Natural killer cell treated with Interleukin-12 subunit alpha and Interleukin-12 subunit beta and Interleukin-15 and Interleukin-18, amount 100 ng/mL, for 72 hours (primary cell): ENCODE data around the gene PLEKHF1. TPM values are rescaled to one million over a fixed set of nuclear protein-coding genes. Genes with fewer than 3 reads are reported as not detected.
"Not testable (repeated sequence)": the region's sequence is repeated elsewhere in the genome, so short reads cannot be mapped to it uniquely, and the experiment has no call there.

Experiments used
- ATAC-seq, 2 donors: fragments of 150-1000 bp; cut with Tn5 transposase in 1 of 2; sonication (Bioruptor Pico), chemical (Tn5 transposase) in 1 of 2; 2 replicates each; pipeline ENCODE4 v1.10.0; 2021
- DNase-seq: peaks from one replicate; pipeline ENCODE4 v3.0.0; 2022; ENCODE audit warnings: low spot score
- H3K27ac Mint-ChIP-seq, 2 donors: 1 replicate in 1 of 2; 2 replicates in 1 of 2; pipeline ENCODE4 v1.8.0; 2022; ENCODE audit warnings: mixed read lengths in 2 of 2, mild to moderate bottlenecking in 1 of 2, moderate library complexity in 1 of 2
- H3K27me3 Mint-ChIP-seq, 2 donors: 1 replicate in 1 of 2; 2 replicates in 1 of 2; pipeline ENCODE4 v1.8.0; 2022; ENCODE audit warnings: mixed read lengths in 2 of 2
- H3K36me3 Mint-ChIP-seq: one replicate; pipeline ENCODE4 v1.8.0; 2022; ENCODE audit warnings: mixed read lengths
- H3K4me1 Mint-ChIP-seq, 2 donors: 1 replicate in 1 of 2; 2 replicates in 1 of 2; pipeline ENCODE4 v1.8.0; 2022; ENCODE audit warnings: low read depth in 2 of 2, mixed read lengths in 2 of 2, mild to moderate bottlenecking in 1 of 2
- H3K4me3 Mint-ChIP-seq: one replicate; pipeline ENCODE4 v1.8.0; 2022; ENCODE audit warnings: mixed read lengths
- H3K9me3 Mint-ChIP-seq: 2 replicates; pipeline ENCODE4 v1.8.0; 2022; ENCODE audit warnings: mixed read lengths
- total RNA-seq, 2 donors: library from RNA; stranded (reverse); gene quantifications; one replicate each; pipeline ENCODE4 v1.2.3, GENCODE V29; 2022

The PLEKHF1 gene
- total RNA-seq, 2 donors from 2014 or later: 15.6 to 17.7 TPM

DNA sequence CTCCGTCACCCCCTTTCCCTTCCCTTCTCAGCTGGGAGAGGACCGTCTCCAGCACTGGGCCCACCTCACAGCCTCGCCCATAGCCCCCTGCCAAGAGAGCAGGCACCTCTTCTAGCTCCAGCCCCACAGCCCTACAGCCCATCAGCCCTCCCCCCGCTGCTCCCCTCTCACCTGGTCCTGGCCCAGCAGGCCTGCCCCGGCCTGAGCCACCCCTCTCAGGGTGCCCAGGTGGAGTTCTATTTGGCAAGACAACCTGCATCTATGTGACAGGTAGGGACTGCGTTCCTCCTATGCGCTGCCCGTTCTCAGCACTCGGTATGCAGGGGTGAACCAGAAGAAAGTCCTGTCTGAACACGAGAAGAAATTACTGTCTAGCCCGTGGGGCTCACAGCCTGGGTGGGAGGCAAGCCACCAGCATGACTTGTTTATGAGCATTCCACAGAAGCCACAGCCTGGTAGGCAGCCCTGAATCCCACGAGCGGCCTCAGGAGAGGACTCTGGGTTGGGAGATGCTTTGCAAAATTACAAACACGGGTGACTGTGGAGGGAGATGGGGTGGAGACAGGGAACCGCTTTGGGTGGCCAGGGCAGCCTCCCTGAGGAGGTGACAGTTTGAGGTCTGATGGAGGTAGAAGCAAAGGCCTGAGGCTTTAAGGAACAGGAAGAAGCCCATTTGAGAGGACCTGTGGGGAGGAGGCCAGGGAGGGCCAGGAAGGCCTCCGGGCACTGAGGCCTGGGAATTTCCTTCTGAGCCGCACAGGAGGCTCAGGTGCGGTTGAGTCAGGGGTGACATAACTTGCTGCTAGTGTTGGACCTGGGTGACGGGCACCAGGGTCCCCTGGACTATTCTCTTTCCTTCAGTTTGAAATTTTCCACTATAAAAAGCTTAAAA is 1.2 kb upstream of the PLEKHF1 start:
- peak overlapping the region; percentile 59 to 67 for H3K27ac Mint-ChIP-seq
- H3K4me3 Mint-ChIP-seq: peak overlapping the region; percentile 70
- DNase-seq: no peak
- no peaks in the 10 kb centered on the region for H3K36me3 Mint-ChIP-seq
- no peak for ATAC-seq
- H3K9me3 Mint-ChIP-seq: no peaks in the 10 kb centered on the region
- no peaks in the 10 kb centered on the region for H3K27me3 Mint-ChIP-seq
- H3K4me1 Mint-ChIP-seq: peaks cover 19 to 25% of the 10 kb centered on the region in 2 donors

GRCh38 chr19:29664753-29665214 is 477 bp upstream of the PLEKHF1 start:
- no peaks in the 10 kb centered on the region for H3K36me3 Mint-ChIP-seq
- no peaks in the 10 kb centered on the region for H3K27me3 Mint-ChIP-seq
- ATAC-seq (no peak), DNase-seq (no peak)
- H3K9me3 Mint-ChIP-seq: no peaks in the 10 kb centered on the region
- peak overlapping the region; percentile 59 to 67 for H3K27ac Mint-ChIP-seq
- H3K4me1 Mint-ChIP-seq: peaks cover 25 to 30% of the 10 kb centered on the region in 2 donors
- H3K4me3 Mint-ChIP-seq: peak overlapping the region; percentile 70

GRCh38 chr19:29665826-29666577 is 741 bp downstream of the PLEKHF1 start:
- H3K4me3 Mint-ChIP-seq: peak overlapping the region; percentile 94
- H3K27ac Mint-ChIP-seq: peak overlapping the region; percentile 92 to 93
- no peaks in the 10 kb centered on the region for H3K9me3 Mint-ChIP-seq
- H3K27me3 Mint-ChIP-seq: no peaks in the 10 kb centered on the region
- peaks cover 2% of the 10 kb centered on the region for H3K36me3 Mint-ChIP-seq
- H3K4me1 Mint-ChIP-seq: peaks cover 38 to 41% of the 10 kb centered on the region in 2 donors
- no peak for DNase-seq
- ATAC-seq: peak in 1 of 2 donors; percentile 0

DNA sequence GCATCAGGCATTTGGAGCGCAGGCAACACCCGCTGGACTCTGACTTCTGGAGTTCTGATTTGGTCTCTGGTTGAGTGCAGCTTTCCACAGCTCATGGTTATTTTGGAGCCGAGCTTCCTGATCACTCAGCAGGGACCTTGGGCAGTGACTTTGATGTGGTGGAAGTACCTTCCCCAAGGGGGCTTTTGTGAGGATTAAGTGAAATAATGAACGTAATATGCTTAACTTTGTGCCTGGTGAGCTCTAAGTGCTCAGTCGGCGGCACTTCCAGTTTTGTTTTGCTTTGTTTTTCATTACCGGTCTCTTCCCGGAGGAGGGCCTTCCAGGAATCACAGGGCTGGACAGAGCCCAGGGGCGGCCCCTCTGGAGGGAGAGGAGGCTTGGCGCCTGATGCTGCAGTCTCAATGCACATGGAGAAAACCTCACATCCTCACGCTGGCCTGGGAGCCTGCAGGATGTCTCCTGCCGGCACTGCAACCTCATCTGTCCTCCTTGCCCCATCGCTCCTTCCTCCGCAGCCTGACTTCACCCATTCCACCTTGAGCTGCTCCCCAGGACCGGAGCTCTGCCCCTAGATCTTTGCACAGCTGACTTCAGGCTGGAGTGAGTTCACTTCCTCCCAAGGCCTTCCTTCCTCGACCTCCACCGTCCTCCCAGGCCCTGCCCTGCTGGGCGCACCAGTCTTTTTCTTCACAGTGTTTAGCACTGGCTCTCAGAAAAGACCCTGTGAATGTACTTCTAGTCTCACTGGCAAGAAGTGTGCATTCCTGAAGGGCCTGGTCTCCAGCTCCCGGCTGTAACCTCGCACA is 1.5 kb downstream of the PLEKHF1 start:
- no peak for DNase-seq
- Mint-ChIP-seq H3K27me3 (no peaks in the 10 kb centered on the region), H3K36me3 (peaks cover 8% of the 10 kb centered on the region), H3K9me3 (no peaks in the 10 kb centered on the region), H3K4me3 (peak overlapping the region; percentile 94), H3K27ac (peak overlapping the region; percentile 92 to 93), H3K4me1 (peaks cover 45 to 48% of the 10 kb centered on the region in 2 donors)
- no peak for ATAC-seq

DNA sequence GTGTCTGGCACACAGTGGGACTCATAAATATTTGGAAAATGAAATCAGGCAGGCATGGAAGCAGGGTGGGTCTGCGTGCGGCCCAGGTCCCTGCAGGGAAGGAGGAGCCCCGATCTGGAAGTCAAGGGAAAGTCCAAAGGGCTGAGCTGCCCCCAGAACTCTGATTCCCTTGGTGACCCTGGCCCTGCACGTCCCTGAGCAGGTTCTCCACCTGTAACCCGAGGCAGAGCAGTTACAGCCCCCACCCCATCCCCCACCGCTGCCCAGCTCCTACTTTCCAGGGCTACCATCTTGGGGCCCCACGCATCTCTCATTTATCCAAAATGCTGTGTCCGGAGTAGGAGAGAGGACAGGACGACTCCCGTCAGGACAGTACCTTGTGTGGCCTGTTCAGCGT is 2.1 kb downstream of the PLEKHF1 start:
- Mint-ChIP-seq H3K9me3 (no peaks in the 10 kb centered on the region), H3K36me3 (peaks cover 8% of the 10 kb centered on the region), H3K27ac (peak overlapping the region; percentile 92 to 93), H3K27me3 (no peaks in the 10 kb centered on the region), H3K4me3 (peak overlapping the region; percentile 94), H3K4me1 (peaks cover 51 to 54% of the 10 kb centered on the region in 2 donors)
- DNase-seq (no peak), ATAC-seq (no peak)

GRCh38 chr19:29667901-29668341 is 2.7 kb downstream of the PLEKHF1 start:
- ATAC-seq (no peak), DNase-seq (no peak)
- Mint-ChIP-seq H3K4me3 (peak overlapping the region; percentile 94), H3K4me1 (peaks cover 57 to 60% of the 10 kb centered on the region in 2 donors), H3K27ac (peak overlapping the region; percentile 92 to 93), H3K36me3 (peaks cover 8% of the 10 kb centered on the region), H3K27me3 (no peaks in the 10 kb centered on the region), H3K9me3 (no peaks in the 10 kb centered on the region)

- H3K9me3 Mint-ChIP-seq: no peaks in the 10 kb centered on the region
- H3K4me1 Mint-ChIP-seq: peaks cover 67 to 70% of the 10 kb centered on the region in 2 donors
- H3K4me3 Mint-ChIP-seq: peak overlapping the region; percentile 94
- peaks cover 8% of the 10 kb centered on the region for H3K36me3 Mint-ChIP-seq
- no peak for DNase-seq
- no peaks in the 10 kb centered on the region for H3K27me3 Mint-ChIP-seq
- peak overlapping the region; percentile 92 to 93 for H3K27ac Mint-ChIP-seq
- ATAC-seq: no peak
Observed at GRCh38 chr19:29668746-29669609, 3.7 kb downstream of the PLEKHF1 start.

- Mint-ChIP-seq H3K4me3 (peak overlapping the region; percentile 94), H3K4me1 (peaks cover 69 to 70% of the 10 kb centered on the region in 2 donors), H3K27ac (peak overlapping the region; percentile 92 to 93), H3K36me3 (peaks cover 8% of the 10 kb centered on the region), H3K27me3 (no peaks in the 10 kb centered on the region), H3K9me3 (no peaks in the 10 kb centered on the region)
- DNase-seq: no peak
- ATAC-seq: no peak
Observed at GRCh38 chr19:29670255-29670654, 5.0 kb downstream of the PLEKHF1 start.

DNA sequence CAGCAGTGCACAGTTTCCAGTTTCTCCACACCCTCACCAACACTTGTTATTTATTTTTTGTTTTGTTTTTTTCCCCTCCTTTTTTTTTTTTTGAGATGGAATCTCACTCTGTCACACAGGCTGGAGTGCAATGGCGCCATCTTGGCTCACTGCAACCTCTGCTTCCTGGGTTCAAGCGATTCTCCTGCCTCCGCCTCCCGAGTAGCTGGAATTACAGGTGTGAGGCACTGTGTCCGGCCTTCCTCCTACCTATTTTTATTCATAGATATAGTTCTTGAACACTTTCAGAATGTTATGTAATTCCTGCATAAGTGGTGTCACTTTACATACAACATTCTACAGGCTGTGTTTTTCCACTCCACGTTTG is 5.7 kb downstream of the PLEKHF1 start:
- Mint-ChIP-seq H3K4me3 (peak overlapping the region; percentile 94), H3K27ac (peak overlapping the region; percentile 92 to 93), H3K4me1 (peaks cover 69 to 76% of the 10 kb centered on the region in 2 donors)
- DNase-seq, H3K27me3 Mint-ChIP-seq, ATAC-seq, H3K9me3 Mint-ChIP-seq, H3K36me3 Mint-ChIP-seq: not testable (repeated sequence)

- peak overlapping the region; percentile 94 for H3K4me3 Mint-ChIP-seq
Observed at GRCh38 chr19:29671393-29672160, 6.3 kb downstream of the PLEKHF1 start.

DNA sequence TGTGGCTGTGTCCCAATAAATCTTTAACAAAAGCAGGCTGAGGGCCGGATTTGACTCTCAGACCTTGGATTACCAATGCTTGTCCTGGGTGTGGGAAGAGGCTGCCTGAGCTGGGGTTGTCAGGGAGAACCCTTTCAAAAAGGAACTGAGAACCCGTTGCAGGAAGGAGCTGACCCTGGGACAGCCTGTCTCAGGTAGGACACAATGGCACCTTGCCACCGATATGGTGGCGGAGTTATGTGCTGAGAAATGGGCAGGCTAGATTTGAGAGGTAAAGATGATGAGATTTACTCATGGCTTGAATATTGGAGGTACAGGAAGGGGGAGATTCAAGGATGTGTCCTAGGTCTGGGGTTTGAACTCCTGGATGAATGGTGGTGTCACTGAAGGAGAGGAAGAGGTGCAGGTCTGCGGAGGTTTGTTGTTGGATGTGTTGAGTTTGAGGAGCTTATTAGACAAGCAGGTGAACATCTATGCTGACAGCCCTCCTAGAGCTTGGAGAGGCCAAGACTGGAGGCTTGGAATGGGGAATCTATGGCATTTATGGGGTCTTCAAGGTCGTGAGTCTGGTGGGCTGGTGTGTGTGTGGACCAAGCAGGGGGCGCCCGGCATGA is 7.2 kb downstream of the PLEKHF1 start:
- peak overlapping the region; percentile 92 to 93 for H3K27ac Mint-ChIP-seq
- H3K36me3 Mint-ChIP-seq: peaks cover 8% of the 10 kb centered on the region
- no peaks in the 10 kb centered on the region for H3K27me3 Mint-ChIP-seq
- DNase-seq (no peak), ATAC-seq (no peak)
- no peaks in the 10 kb centered on the region for H3K9me3 Mint-ChIP-seq
- peak overlapping the region; percentile 94 for H3K4me3 Mint-ChIP-seq
- H3K4me1 Mint-ChIP-seq: peaks cover 71 to 85% of the 10 kb centered on the region in 2 donors

More at GRCh38 chr19:29671393-29672160, 6.3 kb downstream of the PLEKHF1 start:
- Mint-ChIP-seq H3K27me3 (no peaks in the 10 kb centered on the region), H3K4me1 (peaks cover 71 to 82% of the 10 kb centered on the region in 2 donors), H3K27ac (peak overlapping the region; percentile 92 to 93), H3K36me3 (peaks cover 8% of the 10 kb centered on the region), H3K9me3 (no peaks in the 10 kb centered on the region)
- peak; percentile 82 for DNase-seq
- peak; percentile 68 to 79 for ATAC-seq
